ENCODE results near the gene TMED1.

The TMED1 gene

DNA sequence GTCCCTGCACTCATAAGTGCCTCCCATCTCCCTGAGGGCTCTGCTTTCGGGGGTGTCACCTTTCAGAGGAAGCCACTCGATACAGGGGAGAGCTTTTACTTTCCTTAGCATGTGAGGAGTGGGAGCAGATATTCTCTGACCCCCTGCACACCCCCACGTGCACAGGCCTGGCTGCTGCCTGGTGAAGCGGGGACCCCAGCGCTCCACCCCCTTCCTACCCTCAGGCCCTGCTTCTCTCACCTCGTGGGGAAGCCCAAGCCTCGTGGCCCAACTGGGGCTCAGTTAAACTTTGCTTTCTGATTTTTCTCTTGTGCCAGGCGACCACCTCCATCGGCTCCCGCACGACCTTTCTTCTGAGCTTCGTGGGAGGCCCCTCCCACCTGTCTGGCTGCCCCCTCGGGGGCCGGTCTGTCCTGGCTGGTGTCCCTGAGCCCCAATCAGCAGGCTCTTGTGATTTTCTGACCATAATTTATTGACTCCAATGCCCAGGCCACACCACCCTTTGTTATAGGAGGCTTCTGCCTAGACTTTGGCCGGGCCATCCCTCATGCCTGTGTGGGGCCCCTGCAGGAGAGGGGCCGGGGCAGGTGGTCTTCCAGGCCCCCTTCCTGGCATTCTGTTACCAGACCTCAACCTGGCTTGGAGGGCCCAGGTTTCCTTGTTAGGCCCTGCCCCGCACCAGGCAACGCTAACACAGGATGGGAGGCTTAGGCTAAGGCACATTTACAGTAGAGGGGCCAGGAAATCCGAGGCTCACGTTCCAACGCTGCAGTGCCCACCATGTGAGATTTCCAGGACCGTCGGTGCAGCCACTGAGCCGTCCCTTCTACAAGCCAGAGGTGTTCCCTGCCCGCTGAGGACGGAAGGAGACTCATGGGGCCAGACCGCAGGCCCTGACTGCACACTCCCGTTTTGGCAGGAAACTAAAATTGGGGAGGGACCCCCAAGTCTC is 3.7 kb downstream of the TMED1 start:
- no peak for DNase-seq (ENCODE audit: low spot score)

- no peak for DNase-seq (ENCODE audit: low spot score)
Measured at GRCh38 chr19:10830931-10831779, 4.9 kb downstream of the TMED1 start.

DNA sequence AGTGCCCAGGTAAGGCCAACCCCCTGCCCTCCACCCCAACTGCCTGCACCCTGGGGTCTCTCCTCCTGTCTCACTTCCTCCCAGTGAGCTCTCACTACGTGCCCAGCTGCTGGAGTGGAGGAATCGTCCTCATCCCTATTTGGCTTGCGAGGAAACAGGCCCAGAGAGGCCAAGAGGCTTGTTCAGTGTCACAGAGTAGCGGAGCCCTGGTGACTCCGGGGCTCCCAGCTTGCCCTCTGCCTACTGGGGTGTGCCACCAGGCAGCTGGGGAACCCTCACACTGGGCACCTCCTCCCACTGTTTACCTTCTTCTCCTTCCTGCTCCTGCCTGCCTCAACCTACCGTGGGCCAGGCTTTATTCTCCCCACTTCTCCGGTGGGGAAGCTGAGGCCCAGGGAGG is 5.6 kb downstream of the TMED1 start:
- no peak for DNase-seq (ENCODE audit: low spot score)

- no peak for DNase-seq (ENCODE audit: low spot score)
Measured at GRCh38 chr19:10829967-10830366, 6.0 kb downstream of the TMED1 start.

- no peak for DNase-seq (ENCODE audit: low spot score)
Measured at GRCh38 chr19:10828981-10829821, 6.8 kb downstream of the TMED1 start.

DNA sequence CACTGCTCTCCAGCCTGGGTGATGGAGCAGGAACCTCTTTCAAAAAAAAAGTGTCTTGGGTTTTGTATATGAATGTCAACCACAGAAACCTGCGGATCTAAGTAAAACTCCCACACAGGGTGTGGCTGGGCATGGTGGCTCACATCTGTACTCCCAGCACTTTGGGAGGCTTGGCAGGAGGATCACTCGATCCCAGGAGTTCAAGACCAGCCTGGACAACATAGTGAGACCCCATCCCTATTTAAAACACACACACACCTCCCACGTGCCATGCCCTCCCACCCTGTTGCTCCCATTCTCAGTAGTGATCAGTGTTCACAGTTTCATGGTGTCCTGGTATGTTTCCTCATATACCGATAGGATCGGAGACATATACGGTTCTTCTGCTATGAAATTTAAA is 9.2 kb downstream of the TMED1 start:
- no peak for DNase-seq (ENCODE audit: low spot score)

DNA sequence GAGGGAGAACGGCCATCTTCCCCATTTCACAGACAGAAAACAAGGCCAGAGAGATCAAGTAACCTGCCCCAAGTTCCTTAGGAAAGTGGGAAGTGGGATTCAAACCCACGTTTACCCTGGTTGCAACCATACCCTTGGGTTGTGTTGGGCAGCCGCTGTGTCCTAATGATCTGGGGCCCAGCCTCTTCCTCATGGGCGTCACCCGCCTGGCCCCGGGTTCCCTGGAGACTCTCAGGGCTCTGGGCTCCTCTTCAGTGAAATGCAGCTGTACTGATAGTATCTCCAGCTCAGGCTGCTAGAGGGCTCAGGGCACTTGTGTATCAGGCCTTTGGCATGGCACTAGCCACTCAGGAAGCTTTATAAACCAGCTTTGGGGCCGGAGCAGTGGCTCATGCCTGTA is 9.8 kb downstream of the TMED1 start:
- DNase-seq (ENCODE audit: low spot score): no peak

- DNase-seq (ENCODE audit: low spot score): no peak
Measured at GRCh38 chr19:10823690-10824089, 12.3 kb downstream of the TMED1 start.

DNA sequence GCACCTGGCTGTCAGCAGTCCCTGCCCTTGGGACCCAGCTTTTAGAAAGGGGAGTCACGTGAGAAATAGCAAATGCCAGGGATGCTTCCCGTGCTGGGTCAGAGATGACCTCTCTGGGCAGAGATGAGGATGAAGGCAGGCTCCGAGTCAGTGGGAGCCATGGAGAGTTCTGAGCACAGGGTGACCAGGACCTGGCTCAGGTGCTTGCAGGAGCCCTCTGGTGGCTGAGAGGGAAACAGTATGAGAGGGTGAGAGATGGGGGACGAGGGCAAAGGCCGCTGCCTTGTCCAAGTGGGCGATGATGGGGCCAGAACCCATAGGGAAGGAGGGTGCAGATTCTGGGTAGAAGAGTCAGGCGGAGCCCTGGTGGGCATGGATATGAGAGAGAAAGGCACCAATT is 15.8 kb downstream of the TMED1 start:
- no peak for DNase-seq (ENCODE audit: low spot score)

GRCh38 chr19:10819124-10820060 is 16.6 kb downstream of the TMED1 start:
- DNase-seq (ENCODE audit: low spot score): no peak

- no peak for DNase-seq (ENCODE audit: low spot score)
Measured at GRCh38 chr19:10818301-10819123, 17.5 kb downstream of the TMED1 start.

GRCh38 chr19:10817291-10818038 is 18.5 kb downstream of the TMED1 start:
- DNase-seq (ENCODE audit: low spot score): peak; percentile 96

DNA sequence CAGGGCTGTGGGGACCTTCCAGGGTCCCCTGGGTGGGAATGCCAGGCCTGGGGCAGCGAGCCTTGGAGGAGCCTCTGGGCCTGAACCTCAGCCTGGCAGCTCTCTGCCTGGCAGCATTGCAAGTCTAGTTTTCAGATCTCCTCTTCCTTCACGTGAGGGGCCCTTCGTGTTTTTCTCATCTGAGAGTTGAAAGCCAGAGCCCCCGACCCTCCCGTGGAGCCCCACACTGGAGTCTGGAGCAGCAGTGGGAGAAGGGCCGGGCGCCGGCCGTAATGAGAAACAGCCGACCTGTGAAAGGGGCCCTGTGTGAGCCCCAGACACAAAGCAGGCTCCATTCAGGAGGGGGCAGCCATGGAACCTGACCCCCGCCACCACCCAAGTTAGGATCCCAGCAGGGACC is 19.3 kb downstream of the TMED1 start:
- no peak for DNase-seq (ENCODE audit: low spot score)

DNA sequence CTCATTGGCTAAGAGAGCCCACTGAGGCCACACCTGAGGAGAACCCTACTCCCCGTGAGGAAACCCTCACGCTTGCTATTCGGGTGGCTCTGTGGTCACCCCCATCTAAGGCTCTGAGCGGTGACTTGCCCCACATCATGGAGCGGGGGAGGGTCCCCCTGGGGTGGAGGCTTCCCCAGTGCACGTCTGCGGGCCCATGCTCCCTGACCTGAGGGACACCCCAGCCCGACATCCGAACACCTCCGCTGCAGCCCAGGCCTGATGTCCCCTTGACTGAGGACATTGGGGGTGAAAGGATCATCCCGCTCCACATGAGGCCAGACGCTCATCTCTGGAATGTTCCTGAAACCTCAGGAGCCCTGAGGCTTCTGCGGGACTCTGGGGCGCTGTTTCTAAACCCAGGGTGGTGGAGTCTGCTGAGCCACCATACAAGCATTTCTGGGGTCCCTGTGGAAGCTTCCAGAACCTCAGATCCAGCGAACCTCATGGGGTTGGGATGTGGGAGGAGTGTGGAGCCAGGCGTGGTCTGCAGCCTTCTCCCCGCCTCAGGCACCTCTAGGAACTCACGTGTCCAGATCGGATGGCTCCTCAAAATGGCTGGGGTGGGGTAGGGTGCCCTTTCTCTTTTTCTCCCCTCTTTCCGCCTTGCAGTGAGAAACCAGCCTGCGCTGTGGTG is 19.9 kb downstream of the TMED1 start:
- peak; percentile 61 for DNase-seq (ENCODE audit: low spot score)

GRCh38 chr19:10815007-10815536 is 20.9 kb downstream of the TMED1 start:
- DNase-seq (ENCODE audit: low spot score): no peak

GRCh38 chr19:10812902-10813404 is 23.1 kb downstream of the TMED1 start:
- peak; percentile 93 for DNase-seq (ENCODE audit: low spot score)

DNA sequence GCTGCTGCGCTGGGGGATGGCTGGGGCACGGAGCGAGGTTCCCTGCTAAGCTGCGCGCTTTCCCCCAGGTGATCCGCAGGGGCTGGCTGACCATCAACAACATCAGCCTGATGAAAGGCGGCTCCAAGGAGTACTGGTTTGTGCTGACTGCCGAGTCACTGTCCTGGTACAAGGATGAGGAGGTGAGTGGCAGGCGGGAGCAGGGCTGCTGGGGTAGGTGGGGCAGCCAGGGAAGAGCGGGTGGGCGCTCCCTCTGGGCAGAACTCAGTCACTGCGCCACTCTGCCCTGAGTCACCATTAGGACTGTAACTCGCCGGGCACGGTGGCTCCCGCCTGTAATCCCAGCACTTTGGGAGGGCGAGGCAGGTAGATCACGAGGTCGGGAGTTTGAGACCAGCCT is 23.8 kb downstream of the TMED1 start:
- DNase-seq (ENCODE audit: low spot score): no peak

GRCh38 chr19:10811391-10812111 is 24.5 kb downstream of the TMED1 start:
- DNase-seq (ENCODE audit: low spot score): no peak

All from AG20443 (cell line).